ENCODE data around the gene NOTCH1.

Gene NOTCH1

DNA sequence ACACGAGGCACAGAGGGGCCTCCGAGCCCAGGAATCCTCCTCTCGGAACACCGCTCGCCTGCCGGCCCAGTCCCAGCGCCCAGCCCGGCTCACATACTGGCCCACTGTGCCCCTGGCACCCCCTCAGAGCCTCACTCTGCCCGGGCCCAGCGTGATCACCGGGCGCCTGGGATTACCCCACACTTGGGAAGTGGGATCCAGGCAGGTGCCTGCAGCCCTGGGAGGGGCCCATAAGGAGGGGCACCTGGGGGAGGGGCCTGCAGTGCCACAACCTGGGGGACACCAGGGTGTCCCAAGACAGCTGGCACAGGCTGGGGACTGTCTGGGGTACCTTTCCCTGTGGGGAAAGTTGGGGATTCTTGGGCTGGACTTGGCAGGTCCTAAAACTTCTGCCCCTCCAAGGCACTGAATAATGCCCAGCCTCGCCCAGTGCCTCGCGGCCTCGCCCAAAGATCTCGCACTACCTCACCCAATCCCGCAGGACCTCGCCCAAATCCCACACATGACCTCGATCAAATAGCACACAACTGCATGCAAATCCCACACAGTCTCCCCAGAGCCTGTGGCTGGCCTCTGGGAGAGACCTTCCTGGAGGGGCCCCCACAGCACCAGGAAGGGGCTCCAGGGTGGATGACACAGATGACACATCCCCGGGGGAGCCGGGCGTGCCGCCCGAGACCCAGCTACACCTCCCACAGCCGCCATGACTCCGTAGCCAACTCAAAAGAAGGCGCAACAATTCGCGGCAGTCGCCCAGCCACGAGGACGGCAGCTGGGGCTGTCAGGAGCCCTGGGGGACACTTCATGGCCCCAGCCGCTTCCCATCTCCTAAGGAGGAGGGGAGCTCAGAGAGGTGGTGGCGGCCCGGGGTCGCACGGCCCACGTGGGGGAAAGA lies 13.7 kb downstream of the NOTCH1 start:
- Histone ChIP-seq H3K4me1 (ENCODE audit: control insufficient read depth in 2 of 2, insufficient read depth in 2 of 2, low read length in 2 of 2) (peaks cover 71 to 73% of the 10 kb centered on the region in 2 donors), H3K27ac (ENCODE audit: low read depth in 2 of 2, low read length in 2 of 2) (peak overlapping the region; percentile 50 to 94), H3K4me3 (ENCODE audit: low read length in 2 of 2) (peak overlapping the region in 1 of 2 donors; percentile 20)

GRCh38 chr9:136531186-136531903 lies 14.5 kb downstream of the NOTCH1 start:
- Histone ChIP-seq H3K27ac (ENCODE audit: low read depth in 2 of 2, low read length in 2 of 2) (peak overlapping the region; percentile 50 to 94), H3K9ac (ENCODE audit: low read depth in 1 of 2, low read length in 2 of 2) (peak overlapping the region; percentile 32 to 45)

More for the DNA sequence above, 13.7 kb downstream of the NOTCH1 start:
- no peaks in the 10 kb centered on the region for H3K9me3 ChIP-seq (ENCODE audit: control insufficient read depth in 2 of 2, low read length in 2 of 2)
- H3K9ac ChIP-seq (ENCODE audit: low read depth in 1 of 2, low read length in 2 of 2) = peak overlapping the region; percentile 34 to 71
- no peaks in the 10 kb centered on the region for H3K27me3 ChIP-seq (ENCODE audit: control insufficient read depth in 2 of 2, insufficient read depth in 2 of 2, low read length in 2 of 2)
- peaks cover 2 to 6% of the 10 kb centered on the region in 2 donors for H3K36me3 ChIP-seq (ENCODE audit: control insufficient read depth in 2 of 2, insufficient read depth in 2 of 2, low read length in 2 of 2)

DNA sequence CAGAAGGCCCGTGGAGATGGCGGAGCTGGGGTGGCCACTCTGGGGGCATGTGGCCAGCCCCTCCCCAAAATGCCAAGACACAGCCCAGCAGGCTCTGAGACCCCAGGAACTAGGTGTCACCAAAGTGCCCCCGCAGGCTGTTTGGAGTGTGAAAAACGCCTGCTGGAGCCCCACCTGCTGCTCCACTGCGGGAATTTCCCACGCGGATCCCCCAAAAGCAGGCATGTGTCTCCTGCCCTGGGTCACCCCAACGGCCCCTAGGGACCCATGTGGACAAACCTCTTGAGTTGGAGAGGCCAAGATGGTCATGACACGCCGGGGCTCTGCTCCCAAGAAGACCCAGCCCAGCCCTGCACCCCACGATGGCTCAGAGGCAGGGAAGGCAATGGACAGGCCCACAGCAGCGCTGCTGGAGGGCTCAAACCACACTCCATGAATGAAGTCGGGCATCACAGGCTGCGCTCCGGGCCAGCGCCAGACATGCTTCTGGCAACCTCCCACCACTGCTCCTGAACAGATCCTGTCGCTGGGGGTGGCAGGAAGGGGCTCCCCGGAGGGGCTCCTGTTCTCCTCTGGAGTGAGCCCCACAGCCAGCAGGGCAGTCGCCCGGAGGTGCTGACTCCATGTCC lies 15.3 kb downstream of the NOTCH1 start:
- no peak overlapping the region for H3K4me3 ChIP-seq (ENCODE audit: low read length in 2 of 2)
- no peaks in the 10 kb centered on the region for H3K27me3 ChIP-seq (ENCODE audit: control insufficient read depth in 2 of 2, insufficient read depth in 2 of 2, low read length in 2 of 2)
- peak overlapping the region in 1 of 2 donors; percentile 50 for H3K9ac ChIP-seq (ENCODE audit: low read depth in 1 of 2, low read length in 2 of 2)
- H3K36me3 ChIP-seq (ENCODE audit: control insufficient read depth in 2 of 2, insufficient read depth in 2 of 2, low read length in 2 of 2) = peaks cover 0 to 3% of the 10 kb centered on the region in 2 donors
- no peaks in the 10 kb centered on the region for H3K9me3 ChIP-seq (ENCODE audit: control insufficient read depth in 2 of 2, low read length in 2 of 2)
- peaks cover 82 to 83% of the 10 kb centered on the region in 2 donors for H3K4me1 ChIP-seq (ENCODE audit: control insufficient read depth in 2 of 2, insufficient read depth in 2 of 2, low read length in 2 of 2)
- peak overlapping the region; percentile 16 to 94 for H3K27ac ChIP-seq (ENCODE audit: low read depth in 2 of 2, low read length in 2 of 2)

More at GRCh38 chr9:136531186-136531903, 14.5 kb downstream of the NOTCH1 start:
- H3K27me3 ChIP-seq (ENCODE audit: control insufficient read depth in 2 of 2, insufficient read depth in 2 of 2, low read length in 2 of 2) = no peaks in the 10 kb centered on the region
- H3K4me1 ChIP-seq (ENCODE audit: control insufficient read depth in 2 of 2, insufficient read depth in 2 of 2, low read length in 2 of 2) = peaks cover 75 to 76% of the 10 kb centered on the region in 2 donors
- H3K9me3 ChIP-seq (ENCODE audit: control insufficient read depth in 2 of 2, low read length in 2 of 2) = no peaks in the 10 kb centered on the region
- H3K4me3 ChIP-seq (ENCODE audit: low read length in 2 of 2) = no peak overlapping the region
- peaks cover 0 to 3% of the 10 kb centered on the region in 2 donors for H3K36me3 ChIP-seq (ENCODE audit: control insufficient read depth in 2 of 2, insufficient read depth in 2 of 2, low read length in 2 of 2)

- H3K9ac ChIP-seq (ENCODE audit: low read depth in 1 of 2, low read length in 2 of 2) = peak overlapping the region in 1 of 2 donors; percentile 50
- H3K36me3 ChIP-seq (ENCODE audit: control insufficient read depth in 2 of 2, insufficient read depth in 2 of 2, low read length in 2 of 2) = peaks cover 0 to 3% of the 10 kb centered on the region in 2 donors
- H3K9me3 ChIP-seq (ENCODE audit: control insufficient read depth in 2 of 2, low read length in 2 of 2) = no peaks in the 10 kb centered on the region
- peak overlapping the region; percentile 33 to 94 for H3K27ac ChIP-seq (ENCODE audit: low read depth in 2 of 2, low read length in 2 of 2)
- no peaks in the 10 kb centered on the region for H3K27me3 ChIP-seq (ENCODE audit: control insufficient read depth in 2 of 2, insufficient read depth in 2 of 2, low read length in 2 of 2)
- peaks cover 84 to 90% of the 10 kb centered on the region in 2 donors for H3K4me1 ChIP-seq (ENCODE audit: control insufficient read depth in 2 of 2, insufficient read depth in 2 of 2, low read length in 2 of 2)
- H3K4me3 ChIP-seq (ENCODE audit: low read length in 2 of 2) = no peak overlapping the region
These were observed 16.1 kb downstream of the NOTCH1 start for GRCh38 chr9:136529516-136530460.

DNA sequence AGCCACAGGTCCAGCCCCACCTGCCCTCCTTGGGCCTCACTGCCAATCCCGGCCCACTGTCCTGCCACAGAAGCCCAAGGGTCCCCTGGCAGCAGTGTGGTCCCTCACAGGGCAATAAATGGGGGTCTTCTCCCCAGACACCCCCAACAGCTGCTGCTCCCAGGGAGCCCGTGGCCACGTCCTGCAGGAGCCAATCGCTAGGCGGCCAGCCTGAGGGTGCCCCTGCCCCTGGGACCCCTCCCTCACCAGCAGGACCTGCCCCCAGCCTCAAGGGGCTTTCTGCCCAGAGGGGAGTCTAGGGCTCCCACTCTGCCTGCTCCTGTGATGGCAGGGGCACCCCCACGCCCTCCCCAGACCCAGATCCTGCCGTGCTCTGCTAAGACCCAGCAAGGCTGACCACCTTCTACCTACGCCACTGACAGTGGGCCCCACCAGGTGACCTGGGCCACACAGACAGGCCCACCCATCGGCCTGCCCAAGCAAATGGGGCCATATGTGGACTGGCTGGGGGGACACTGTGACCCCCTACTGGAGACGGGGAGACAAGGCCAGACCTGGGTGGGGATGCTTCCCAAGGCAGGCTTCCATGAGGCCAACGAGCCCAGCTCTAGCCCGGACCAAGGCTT lies 17.0 kb downstream of the NOTCH1 start:
- H3K4me3 ChIP-seq (ENCODE audit: low read length in 2 of 2) = no peak overlapping the region
- H3K27ac ChIP-seq (ENCODE audit: low read depth in 2 of 2, low read length in 2 of 2) = peak overlapping the region; percentile 33 to 94
- H3K4me1 ChIP-seq (ENCODE audit: control insufficient read depth in 2 of 2, insufficient read depth in 2 of 2, low read length in 2 of 2) = peaks cover 82 to 88% of the 10 kb centered on the region in 2 donors
- no peaks in the 10 kb centered on the region for H3K9me3 ChIP-seq (ENCODE audit: control insufficient read depth in 2 of 2, low read length in 2 of 2)
- peaks cover 0 to 3% of the 10 kb centered on the region in 2 donors for H3K36me3 ChIP-seq (ENCODE audit: control insufficient read depth in 2 of 2, insufficient read depth in 2 of 2, low read length in 2 of 2)
- H3K9ac ChIP-seq (ENCODE audit: low read depth in 1 of 2, low read length in 2 of 2) = peak overlapping the region in 1 of 2 donors; percentile 11
- no peaks in the 10 kb centered on the region for H3K27me3 ChIP-seq (ENCODE audit: control insufficient read depth in 2 of 2, insufficient read depth in 2 of 2, low read length in 2 of 2)

- Histone ChIP-seq H3K9ac (ENCODE audit: low read depth in 1 of 2, low read length in 2 of 2) (peak overlapping the region; percentile 68 to 72), H3K4me1 (ENCODE audit: control insufficient read depth in 2 of 2, insufficient read depth in 2 of 2, low read length in 2 of 2) (peaks cover 82 to 88% of the 10 kb centered on the region in 2 donors), H3K9me3 (ENCODE audit: control insufficient read depth in 2 of 2, low read length in 2 of 2) (no peaks in the 10 kb centered on the region), H3K27me3 (ENCODE audit: control insufficient read depth in 2 of 2, insufficient read depth in 2 of 2, low read length in 2 of 2) (no peaks in the 10 kb centered on the region), H3K4me3 (ENCODE audit: low read length in 2 of 2) (peak overlapping the region; percentile 11 to 20), H3K27ac (ENCODE audit: low read depth in 2 of 2, low read length in 2 of 2) (peak overlapping the region; percentile 89 to 94), H3K36me3 (ENCODE audit: control insufficient read depth in 2 of 2, insufficient read depth in 2 of 2, low read length in 2 of 2) (peaks cover 0 to 4% of the 10 kb centered on the region in 2 donors)
These were observed 17.8 kb downstream of the NOTCH1 start for GRCh38 chr9:136527721-136528710.

- peaks cover 0 to 5% of the 10 kb centered on the region in 2 donors for H3K36me3 ChIP-seq (ENCODE audit: control insufficient read depth in 2 of 2, insufficient read depth in 2 of 2, low read length in 2 of 2)
- H3K4me3 ChIP-seq (ENCODE audit: low read length in 2 of 2) = peak overlapping the region in 1 of 2 donors; percentile 20
- H3K9ac ChIP-seq (ENCODE audit: low read depth in 1 of 2, low read length in 2 of 2) = peak overlapping the region; percentile 68 to 72
- H3K9me3 ChIP-seq (ENCODE audit: control insufficient read depth in 2 of 2, low read length in 2 of 2) = no peaks in the 10 kb centered on the region
- H3K27ac ChIP-seq (ENCODE audit: low read depth in 2 of 2, low read length in 2 of 2) = peak overlapping the region; percentile 89 to 94
- peaks cover 82 to 89% of the 10 kb centered on the region in 2 donors for H3K4me1 ChIP-seq (ENCODE audit: control insufficient read depth in 2 of 2, insufficient read depth in 2 of 2, low read length in 2 of 2)
- no peaks in the 10 kb centered on the region for H3K27me3 ChIP-seq (ENCODE audit: control insufficient read depth in 2 of 2, insufficient read depth in 2 of 2, low read length in 2 of 2)
These were observed 18.7 kb downstream of the NOTCH1 start for GRCh38 chr9:136527131-136527530.

DNA sequence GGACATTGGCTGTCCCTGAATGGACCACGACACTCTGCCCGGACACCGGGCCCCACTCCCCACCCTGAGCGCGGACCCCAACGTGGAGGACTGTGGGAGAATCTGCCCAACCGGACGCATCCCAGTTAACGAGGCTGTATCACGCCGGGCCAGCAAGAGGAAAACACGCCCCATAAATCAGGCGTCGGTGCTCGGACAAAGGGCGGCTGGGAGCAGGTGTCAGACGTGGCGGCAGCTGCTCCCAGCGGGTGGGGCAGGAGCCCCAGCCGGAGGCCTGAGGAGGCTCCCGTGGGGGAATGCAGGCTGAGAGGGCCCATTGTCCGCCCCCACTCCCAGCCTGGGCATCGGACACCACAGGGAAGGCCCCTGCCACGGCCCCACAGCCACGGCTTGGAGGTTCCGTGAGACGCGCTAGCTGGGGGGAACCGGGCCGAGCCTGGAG lies 19.2 kb downstream of the NOTCH1 start:
- Histone ChIP-seq H3K9ac (ENCODE audit: low read depth in 1 of 2, low read length in 2 of 2) (peak overlapping the region; percentile 68 to 72), H3K36me3 (ENCODE audit: control insufficient read depth in 2 of 2, insufficient read depth in 2 of 2, low read length in 2 of 2) (peaks cover 0 to 5% of the 10 kb centered on the region in 2 donors), H3K27ac (ENCODE audit: low read depth in 2 of 2, low read length in 2 of 2) (peak overlapping the region; percentile 89 to 94), H3K9me3 (ENCODE audit: control insufficient read depth in 2 of 2, low read length in 2 of 2) (no peaks in the 10 kb centered on the region), H3K4me1 (ENCODE audit: control insufficient read depth in 2 of 2, insufficient read depth in 2 of 2, low read length in 2 of 2) (peaks cover 79 to 86% of the 10 kb centered on the region in 2 donors), H3K27me3 (ENCODE audit: control insufficient read depth in 2 of 2, insufficient read depth in 2 of 2, low read length in 2 of 2) (no peaks in the 10 kb centered on the region), H3K4me3 (ENCODE audit: low read length in 2 of 2) (peak overlapping the region in 1 of 2 donors; percentile 20)

Data from mucosa of rectum (tissue), 2 donors.